HG02870 (cell line): ENCODE results near the gene ZNF438.
"Not testable (repeated sequence)": the region's sequence is repeated elsewhere in the genome, so short reads cannot be mapped to it uniquely, and the experiment has no call there.

Experiments used
- ATAC-seq: cut with Tn5 transposase; IDR thresholded peaks from one replicate; pipeline ENCODE4 v1.9.1; 2021; ENCODE audit warnings: mild to moderate bottlenecking, moderate library complexity; ENCODE audit not compliant: unreplicated experiment

ZNF438 gene

GRCh38 chr10:30940256-30940655, 91.4 kb downstream of the ZNF438 start:
- no peak for ATAC-seq

- ATAC-seq, result no peak
Measured at GRCh38 chr10:30939643-30940251, 91.9 kb downstream of the ZNF438 start.

GRCh38 chr10:30935078-30935477, 96.6 kb downstream of the ZNF438 start:
- no peak for ATAC-seq

GRCh38 chr10:30931094-30931493, 100.6 kb downstream of the ZNF438 start:
- ATAC-seq, result no peak

- no peak for ATAC-seq
Measured at GRCh38 chr10:30929901-30930520, 101.7 kb downstream of the ZNF438 start.

GRCh38 chr10:30929311-30929729, 102.3 kb downstream of the ZNF438 start:
- ATAC-seq, result peak; percentile 33

- peak; percentile 89 for ATAC-seq
Measured at GRCh38 chr10:30928742-30929141, 102.9 kb downstream of the ZNF438 start.

- no peak for ATAC-seq
Measured at GRCh38 chr10:30918651-30919050, 113.0 kb downstream of the ZNF438 start.

GRCh38 chr10:30917789-30918188, 113.9 kb downstream of the ZNF438 start:
- ATAC-seq, result no peak

- ATAC-seq, result no peak
Measured at GRCh38 chr10:30917067-30917466, 114.6 kb downstream of the ZNF438 start.

- ATAC-seq, result no peak
Measured at GRCh38 chr10:30915146-30915545, 116.5 kb downstream of the ZNF438 start.

GRCh38 chr10:30911303-30911863, 120.3 kb downstream of the ZNF438 start:
- ATAC-seq, result no peak

- no peak for ATAC-seq
Measured at GRCh38 chr10:30903397-30904138, 128.1 kb downstream of the ZNF438 start.

GRCh38 chr10:30902621-30903396, 128.9 kb downstream of the ZNF438 start:
- ATAC-seq, result no peak

GRCh38 chr10:30901487-30901886, 130.2 kb downstream of the ZNF438 start:
- ATAC-seq, result not testable (repeated sequence)

GRCh38 chr10:30898964-30899363, 132.7 kb downstream of the ZNF438 start:
- ATAC-seq, result no peak

GRCh38 chr10:30897547-30897946, 134.1 kb downstream of the ZNF438 start:
- ATAC-seq, result no peak

- ATAC-seq, result no peak
Measured at GRCh38 chr10:30897048-30897447, 134.6 kb downstream of the ZNF438 start.

- no peak for ATAC-seq
Measured at GRCh38 chr10:30894221-30894620, 137.4 kb downstream of the ZNF438 start.

GRCh38 chr10:30893208-30893607, 138.5 kb downstream of the ZNF438 start:
- ATAC-seq, result no peak

- no peak for ATAC-seq
Measured at GRCh38 chr10:30887839-30888238, 143.8 kb downstream of the ZNF438 start.
